Activated CD4-positive, alpha-beta T cell treated with anti-CD3 and anti-CD28 coated beads, Interleukin-2, amount 10 ng/mL, durations not matched to agents 24 days and 14 days (primary cell): ENCODE results near the gene RNF213. TPM values are rescaled to one million over a fixed set of nuclear protein-coding genes. Genes with fewer than 3 reads are reported as not detected.
A peak's percentile ranks its signal among the peaks of the same experiment; 100 is the strongest.

ENCODE experiments used
- DNase-seq: peaks from one replicate; pipeline ENCODE4 v3.0.0; 2022
- H3K27ac Mint-ChIP-seq: one replicate; pipeline ENCODE4 v1.8.0; 2022; ENCODE audit warnings: mild to moderate bottlenecking, mixed read lengths
- H3K27me3 Mint-ChIP-seq: one replicate; pipeline ENCODE4 v1.8.0; 2022; ENCODE audit warnings: mixed read lengths
- H3K36me3 Mint-ChIP-seq: one replicate; pipeline ENCODE4 v1.8.0; 2022; ENCODE audit warnings: low read depth, mild to moderate bottlenecking, mixed read lengths
- H3K4me1 Mint-ChIP-seq: one replicate; pipeline ENCODE4 v1.8.0; 2021; ENCODE audit warnings: mixed read lengths
- H3K4me3 Mint-ChIP-seq: one replicate; pipeline ENCODE4 v1.8.0; 2022; ENCODE audit warnings: mild to moderate bottlenecking, moderate library complexity, mixed read lengths
- H3K9me3 Mint-ChIP-seq: one replicate; pipeline ENCODE4 v1.8.0; 2021; ENCODE audit warnings: mixed read lengths
- intact Hi-C: fragments of 100-400 bp; cut with micrococcal nuclease; formaldehyde crosslinking; loops from one replicate; pipeline ENCODE4 v1.15.1; 2023
- total RNA-seq: library from RNA; stranded (reverse); gene quantifications from 2 replicates; pipeline ENCODE4 v1.2.3, GENCODE V29; 2022

The RNF213 gene
- total RNA-seq, 1 donor from 2014 or later, result 264 TPM

DNA sequence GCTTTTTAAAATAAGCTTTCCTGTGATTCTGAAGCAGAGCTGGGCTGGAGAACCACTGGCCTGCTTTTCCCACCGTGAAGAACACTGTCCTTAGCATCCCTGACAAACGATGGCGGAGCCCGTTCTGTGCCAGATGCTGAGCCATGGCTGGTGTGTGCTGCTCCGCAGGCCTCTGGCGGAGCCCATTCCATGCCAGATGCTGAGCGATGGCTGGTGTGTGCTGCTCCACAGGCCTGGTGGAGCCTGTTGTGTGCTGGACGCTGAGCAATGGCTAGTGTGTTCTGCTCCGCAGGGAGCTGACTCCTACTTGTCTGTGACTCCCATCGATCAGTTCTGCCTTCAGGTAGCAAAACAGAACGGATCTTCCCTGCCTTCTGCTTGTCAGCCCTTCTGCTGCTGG is 158.6 kb downstream of the RNF213 start:
- intact Hi-C loops, result no loop called here
- peaks cover 2% of the 10 kb centered on the region for H3K27me3 Mint-ChIP-seq
- H3K9me3 Mint-ChIP-seq, result no peaks in the 10 kb centered on the region
- H3K4me1 Mint-ChIP-seq, result peaks cover 15% of the 10 kb centered on the region
- peaks cover 3% of the 10 kb centered on the region for H3K36me3 Mint-ChIP-seq
- H3K27ac Mint-ChIP-seq, result no peak overlapping the region
- H3K4me3 Mint-ChIP-seq, result no peak overlapping the region
- no peak for DNase-seq

DNA sequence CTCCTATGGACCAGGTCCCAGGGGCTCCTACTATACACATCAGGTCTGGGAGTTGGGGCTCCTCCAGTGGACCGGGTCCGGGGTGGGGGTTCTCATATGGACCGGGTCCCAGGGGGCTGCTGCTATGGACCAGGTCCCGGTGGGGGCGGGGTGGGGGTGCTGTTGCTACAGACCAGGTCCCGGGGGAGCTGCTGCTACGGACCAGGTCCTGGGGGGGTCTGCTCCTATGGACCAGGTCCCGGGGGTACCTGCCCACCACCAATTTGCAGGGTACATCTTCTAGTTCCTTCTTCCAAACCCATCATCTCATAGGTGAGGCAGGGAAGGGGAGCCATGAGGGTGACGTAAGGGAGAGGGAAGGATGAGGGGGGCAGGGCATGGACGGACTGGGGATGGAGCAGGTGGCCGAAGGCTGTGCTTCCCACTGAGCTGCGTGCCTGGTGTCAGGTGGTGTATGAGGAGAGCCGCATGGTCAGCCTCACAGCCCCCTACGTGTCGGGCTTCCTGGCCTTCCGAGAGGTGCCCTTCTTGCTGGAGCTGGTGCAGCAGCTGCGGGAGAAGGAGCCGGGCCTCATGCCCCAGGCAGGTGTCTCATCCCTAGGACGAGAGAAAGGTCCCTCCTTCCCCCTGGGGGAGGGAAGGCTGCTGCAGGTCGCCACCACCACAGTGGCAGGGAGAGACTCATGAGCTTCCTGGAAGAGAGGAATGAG is 160.9 kb downstream of the RNF213 start:
- no peaks in the 10 kb centered on the region for H3K9me3 Mint-ChIP-seq
- DNase-seq, result no peak
- H3K4me3 Mint-ChIP-seq, result no peak overlapping the region
- H3K27ac Mint-ChIP-seq, result no peak overlapping the region
- H3K27me3 Mint-ChIP-seq, result no peaks in the 10 kb centered on the region
- peaks cover 3% of the 10 kb centered on the region for H3K36me3 Mint-ChIP-seq
- H3K4me1 Mint-ChIP-seq, result peaks cover 15% of the 10 kb centered on the region
- intact Hi-C loops, result no loop called here

DNA sequence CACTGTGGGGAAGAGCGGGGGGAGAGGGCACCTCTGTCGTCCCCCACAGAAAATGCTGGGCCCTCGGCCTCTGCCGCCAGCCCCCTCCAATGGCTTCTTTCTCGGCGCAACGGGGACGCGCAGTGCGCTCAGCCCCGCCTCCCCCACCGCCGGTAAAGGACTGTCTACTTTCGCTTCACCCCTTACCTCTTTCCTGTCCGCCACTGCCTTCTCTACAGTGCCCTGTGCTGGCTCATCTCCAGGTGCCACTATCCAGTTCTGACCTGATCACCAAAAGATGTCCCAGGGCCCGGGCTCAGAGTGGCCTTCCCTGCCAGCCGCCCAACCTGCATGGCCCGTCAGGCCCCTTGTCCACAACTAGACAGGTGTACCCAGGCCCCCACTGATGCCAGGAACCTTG is 161.6 kb downstream of the RNF213 start:
- intact Hi-C loops, result no loop called here
- Mint-ChIP-seq H3K36me3 (peaks cover 3% of the 10 kb centered on the region), H3K4me3 (no peak overlapping the region), H3K27me3 (no peaks in the 10 kb centered on the region), H3K9me3 (no peaks in the 10 kb centered on the region), H3K27ac (no peak overlapping the region), H3K4me1 (peaks cover 13% of the 10 kb centered on the region)
- DNase-seq, result no peak

GRCh38 chr17:80422981-80423380 is 162.3 kb downstream of the RNF213 start:
- peaks cover 13% of the 10 kb centered on the region for H3K4me1 Mint-ChIP-seq
- H3K9me3 Mint-ChIP-seq, result no peaks in the 10 kb centered on the region
- H3K27me3 Mint-ChIP-seq, result no peaks in the 10 kb centered on the region
- DNase-seq, result no peak
- intact Hi-C loops, result no loop called here
- no peak overlapping the region for H3K27ac Mint-ChIP-seq
- H3K4me3 Mint-ChIP-seq, result no peak overlapping the region
- peaks cover under 1% of the 10 kb centered on the region for H3K36me3 Mint-ChIP-seq

DNA sequence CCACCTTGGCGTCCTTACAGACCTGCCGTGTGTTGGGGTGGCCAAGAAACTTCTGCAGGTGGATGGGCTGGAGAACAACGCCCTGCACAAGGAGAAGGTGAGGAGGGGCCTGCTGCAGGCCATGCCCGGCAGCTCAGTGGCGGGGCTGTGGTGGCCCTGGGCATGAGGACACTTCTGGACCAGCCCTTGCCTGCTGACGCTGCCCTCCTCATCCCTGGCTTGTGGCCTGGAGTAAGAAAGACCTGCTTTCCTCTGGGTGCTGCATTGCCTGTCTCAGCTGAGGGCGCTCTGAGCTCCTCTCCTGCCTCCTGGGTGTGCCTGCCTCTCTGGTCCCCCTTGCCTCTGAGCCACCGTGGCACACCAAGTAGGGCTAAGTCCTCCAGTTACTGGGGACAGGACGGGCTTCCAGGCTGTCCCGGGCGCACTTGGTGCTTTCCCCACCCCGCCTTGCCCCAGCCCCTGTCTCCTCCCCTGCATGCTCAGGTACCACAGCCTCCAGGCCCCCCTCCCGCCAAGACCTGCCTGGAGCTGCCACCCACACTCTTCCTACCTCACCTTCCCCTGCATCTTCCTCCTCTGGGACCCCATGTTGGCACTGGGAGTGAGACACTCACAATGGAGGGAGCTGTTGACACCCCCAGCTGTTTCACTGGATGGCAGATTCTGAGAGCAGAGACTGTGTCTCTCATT is 163.0 kb downstream of the RNF213 start:
- H3K9me3 Mint-ChIP-seq, result no peaks in the 10 kb centered on the region
- H3K27me3 Mint-ChIP-seq, result no peaks in the 10 kb centered on the region
- DNase-seq, result no peak
- H3K36me3 Mint-ChIP-seq, result no peaks in the 10 kb centered on the region
- peaks cover 13% of the 10 kb centered on the region for H3K4me1 Mint-ChIP-seq
- no peak overlapping the region for H3K27ac Mint-ChIP-seq
- H3K4me3 Mint-ChIP-seq, result no peak overlapping the region
- intact Hi-C loops, result no loop called here

GRCh38 chr17:80424261-80424660 is 163.6 kb downstream of the RNF213 start:
- no peaks in the 10 kb centered on the region for H3K27me3 Mint-ChIP-seq
- no peak for DNase-seq
- intact Hi-C loops, result no loop called here
- peaks cover 13% of the 10 kb centered on the region for H3K4me1 Mint-ChIP-seq
- no peaks in the 10 kb centered on the region for H3K36me3 Mint-ChIP-seq
- no peaks in the 10 kb centered on the region for H3K9me3 Mint-ChIP-seq
- no peak overlapping the region for H3K27ac Mint-ChIP-seq
- H3K4me3 Mint-ChIP-seq, result no peak overlapping the region

DNA sequence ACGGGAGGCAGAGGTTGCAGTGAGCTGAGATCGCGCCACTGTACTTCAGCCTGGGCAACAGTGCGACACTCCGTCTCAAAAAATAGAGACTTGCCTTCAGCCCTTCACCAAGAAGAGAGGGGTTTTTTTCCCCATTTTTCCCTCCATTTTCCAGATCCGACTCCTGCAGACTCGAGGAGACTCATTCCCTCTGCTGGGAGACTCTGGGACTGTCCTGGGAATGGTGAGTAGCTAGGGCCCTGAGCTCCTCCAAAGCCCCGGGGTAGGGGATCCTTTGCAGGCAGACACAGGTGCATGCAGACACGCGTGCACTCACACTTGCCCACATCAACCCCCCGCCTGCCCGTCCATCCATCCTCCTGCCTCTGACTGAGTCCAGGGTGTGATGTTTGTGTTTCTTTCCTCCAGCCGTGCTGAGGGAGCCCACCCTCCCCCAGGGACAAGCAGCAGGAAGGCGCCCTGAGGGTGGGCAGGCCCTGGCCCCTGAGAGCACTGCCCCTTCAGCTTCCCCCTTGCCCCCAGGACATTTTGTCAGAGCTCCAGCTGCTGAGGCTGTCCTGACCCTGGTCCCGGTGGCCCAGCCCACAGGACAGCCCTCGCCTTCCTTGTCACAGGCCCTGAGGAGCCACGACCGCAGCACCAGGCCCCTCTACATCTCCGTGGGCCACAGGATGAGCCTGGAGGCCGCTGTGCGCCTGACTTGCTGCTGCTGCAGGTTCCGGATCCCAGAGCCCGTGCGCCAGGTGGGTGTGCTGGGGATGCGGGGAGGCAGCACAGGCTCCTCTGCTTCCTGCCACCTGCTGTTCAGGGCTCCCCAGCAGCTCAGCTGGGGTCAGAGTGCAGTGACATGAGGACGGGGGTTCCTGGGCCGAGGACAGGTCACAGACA is 164.5 kb downstream of the RNF213 start:
- intact Hi-C loops, result loop anchor here (5.0 kb wide), 2 partner anchors 467 to 677 kb away; no protein-coding TSS in a partner anchor
- DNase-seq, result no peak
- H3K9me3 Mint-ChIP-seq, result no peaks in the 10 kb centered on the region
- no peak overlapping the region for H3K4me3 Mint-ChIP-seq
- H3K27me3 Mint-ChIP-seq, result no peaks in the 10 kb centered on the region
- no peak overlapping the region for H3K27ac Mint-ChIP-seq
- H3K4me1 Mint-ChIP-seq, result peaks cover 13% of the 10 kb centered on the region
- no peaks in the 10 kb centered on the region for H3K36me3 Mint-ChIP-seq

- intact Hi-C loops, result loop anchor here (5.0 kb wide), 2 partner anchors 466 to 676 kb away; no protein-coding TSS in a partner anchor
- Mint-ChIP-seq H3K36me3 (no peaks in the 10 kb centered on the region), H3K27me3 (no peaks in the 10 kb centered on the region), H3K27ac (no peak overlapping the region), H3K9me3 (no peaks in the 10 kb centered on the region), H3K4me3 (no peak overlapping the region), H3K4me1 (peaks cover 13% of the 10 kb centered on the region)
- DNase-seq, result no peak
These were observed 165.3 kb downstream of the RNF213 start for GRCh38 chr17:80425835-80426426.

GRCh38 chr17:80426671-80427326 is 166.1 kb downstream of the RNF213 start:
- H3K9me3 Mint-ChIP-seq, result no peaks in the 10 kb centered on the region
- intact Hi-C loops, result loop anchor here (1.0 to 5.0 kb wide), 4 partner anchors 149 to 676 kb away; no protein-coding TSS in a partner anchor
- no peak overlapping the region for H3K4me3 Mint-ChIP-seq
- no peak overlapping the region for H3K27ac Mint-ChIP-seq
- DNase-seq, result peak; percentile 97
- peaks cover 13% of the 10 kb centered on the region for H3K4me1 Mint-ChIP-seq
- no peaks in the 10 kb centered on the region for H3K36me3 Mint-ChIP-seq
- H3K27me3 Mint-ChIP-seq, result no peaks in the 10 kb centered on the region

DNA sequence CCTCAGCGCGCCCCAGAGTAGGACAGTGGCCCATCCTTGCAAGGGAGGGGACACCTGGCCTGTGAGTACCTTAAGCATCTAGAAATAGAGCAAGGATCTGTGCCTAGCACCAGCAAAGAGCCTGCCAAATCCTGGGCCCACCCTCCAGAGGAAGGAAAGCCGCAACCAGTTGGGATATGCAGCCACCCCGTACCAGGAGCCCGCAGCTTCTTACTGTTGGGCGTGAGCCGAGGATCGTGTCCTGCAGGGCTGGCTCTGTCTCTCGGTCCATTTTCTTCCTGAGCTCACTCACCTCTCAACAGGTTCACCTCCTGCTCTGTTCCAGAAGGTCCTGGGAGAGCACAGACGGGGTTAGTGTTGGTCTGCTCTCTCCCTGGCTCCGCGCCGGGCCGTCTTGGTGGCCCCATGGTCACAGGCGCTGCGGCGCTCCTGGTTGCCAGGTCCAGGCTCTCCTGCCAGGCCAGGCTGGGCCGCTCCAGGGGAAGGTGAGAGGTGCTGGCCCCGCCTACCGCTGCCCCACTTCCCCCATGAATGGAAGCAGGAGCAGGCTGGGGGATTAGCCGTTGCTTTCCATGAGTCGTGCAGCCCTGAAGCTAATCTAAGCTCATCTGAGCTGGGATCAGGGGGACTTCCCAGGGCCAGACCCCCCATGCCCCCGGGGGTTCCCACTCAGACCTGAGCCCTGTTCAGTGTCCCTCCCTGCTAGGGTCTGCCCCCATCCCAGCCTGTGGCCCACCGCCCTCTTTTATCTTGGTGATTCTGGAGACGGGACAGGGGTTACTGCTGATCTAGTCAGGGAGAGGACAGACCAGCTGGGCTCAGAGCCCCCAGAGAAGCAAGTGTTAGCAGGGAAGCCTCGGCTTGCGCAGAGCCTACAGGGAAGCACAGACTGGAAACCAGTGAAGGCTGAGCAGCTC is 167.0 kb downstream of the RNF213 start:
- no peaks in the 10 kb centered on the region for H3K9me3 Mint-ChIP-seq
- peaks cover 13% of the 10 kb centered on the region for H3K4me1 Mint-ChIP-seq
- no peak overlapping the region for H3K27ac Mint-ChIP-seq
- intact Hi-C loops, result loop anchor here (1.0 to 5.0 kb wide), 4 partner anchors 148 to 675 kb away; no protein-coding TSS in a partner anchor
- no peaks in the 10 kb centered on the region for H3K36me3 Mint-ChIP-seq
- no peak overlapping the region for H3K4me3 Mint-ChIP-seq
- H3K27me3 Mint-ChIP-seq, result no peaks in the 10 kb centered on the region
- no peak for DNase-seq

- DNase-seq, result no peak
- no peaks in the 10 kb centered on the region for H3K9me3 Mint-ChIP-seq
- H3K27me3 Mint-ChIP-seq, result no peaks in the 10 kb centered on the region
- H3K36me3 Mint-ChIP-seq, result no peaks in the 10 kb centered on the region
- peaks cover 13% of the 10 kb centered on the region for H3K4me1 Mint-ChIP-seq
- no peak overlapping the region for H3K4me3 Mint-ChIP-seq
- intact Hi-C loops, result loop anchor here (5.0 kb wide), 2 partner anchors 464 to 674 kb away; no protein-coding TSS in a partner anchor
- no peak overlapping the region for H3K27ac Mint-ChIP-seq
These were observed 167.7 kb downstream of the RNF213 start for GRCh38 chr17:80428363-80428762.

- intact Hi-C loops, result loop anchor here (5.0 kb wide), 2 partner anchors 464 to 674 kb away; no protein-coding TSS in a partner anchor
- H3K36me3 Mint-ChIP-seq, result no peaks in the 10 kb centered on the region
- DNase-seq, result no peak
- H3K27me3 Mint-ChIP-seq, result no peaks in the 10 kb centered on the region
- H3K4me1 Mint-ChIP-seq, result peaks cover 13% of the 10 kb centered on the region
- H3K4me3 Mint-ChIP-seq, result no peak overlapping the region
- H3K9me3 Mint-ChIP-seq, result no peaks in the 10 kb centered on the region
- no peak overlapping the region for H3K27ac Mint-ChIP-seq
These were observed 168.1 kb downstream of the RNF213 start for GRCh38 chr17:80428796-80429195.
